ENCODE measurements around the gene OR10S1. TPM values are rescaled to one million over a fixed set of nuclear protein-coding genes. Genes with fewer than 3 reads are reported as not detected.

Gene OR10S1
- total RNA-seq (2022; extraction: Qiagen RNA extraction; ENCODE audit: low read depth), result not detected in 5 replicates

GRCh38 chr11:123977731-123978347 is at the start of gene OR10S1:
TSS of gene OR10S1 (minus strand) at chr11:123977781. CDS start at chr11:123977664, 117 bp downstream.

GRCh38 chr11:124026498-124026897 is 48.9 kb upstream of the OR10S1 start, which contains the start of gene OR10G8:
TSS of gene OR10G8 (plus strand) at chr11:124026798. CDS start at chr11:124029623, 2,825 bp downstream.

GRCh38 chr11:124012697-124013096 is 35.1 kb upstream of the OR10S1 start, which contains the start of gene OR10G4:
TSS of gene OR10G4 (plus strand) at chr11:124012997. CDS start at chr11:124015575, 2,578 bp downstream.

GRCh38 chr11:123995119-123995518 is 17.5 kb upstream of the OR10S1 start, which contains the start of gene OR10G6:
TSS of gene OR10G6 (minus strand) at chr11:123995161. CDS start at chr11:123995161, 0 bp downstream.

GRCh38 chr11:123943738-123944137 is 33.8 kb downstream of the OR10S1 start, which contains the start of gene OR6T1:
TSS of gene OR6T1 (minus strand) at chr11:123943838. CDS start at chr11:123943838, 0 bp downstream.

GRCh38 chr11:123939317-123939716 is 38.3 kb downstream of the OR10S1 start, which contains the start of gene OR4D5:
TSS of gene OR4D5 (plus strand) at chr11:123939617. CDS start at chr11:123939617, 0 bp downstream.

Other genes starting within 250 kb of the OR10S1 start
- gene ZNF202, start 236.1 kb downstream of the OR10S1 start, total RNA-seq (2022; extraction: Qiagen RNA extraction; ENCODE audit: low read depth), result 8.9 to 11.1 TPM (median 9.5 TPM) in 5 replicates
- gene OR6X1, start 223.3 kb downstream of the OR10S1 start, total RNA-seq (2022; extraction: Qiagen RNA extraction; ENCODE audit: low read depth), result not detected in 5 replicates
- not detected in 5 replicates for gene OR6M1, start 171.4 kb downstream of the OR10S1 start, total RNA-seq (2022; extraction: Qiagen RNA extraction; ENCODE audit: low read depth)
- gene TMEM225, start 92.1 kb downstream of the OR10S1 start, total RNA-seq (2022; extraction: Qiagen RNA extraction; ENCODE audit: low read depth), result not detected in 5 replicates
- not detected in 5 replicates for gene OR8D4, start 75.6 kb downstream of the OR10S1 start, total RNA-seq (2022; extraction: Qiagen RNA extraction; ENCODE audit: low read depth)
- gene OR4D5, start 38.2 kb downstream of the OR10S1 start, total RNA-seq (2022; extraction: Qiagen RNA extraction; ENCODE audit: low read depth), result not detected in 5 replicates
- gene OR6T1, start 33.9 kb downstream of the OR10S1 start, total RNA-seq (2022; extraction: Qiagen RNA extraction; ENCODE audit: low read depth), result not detected in 5 replicates
- not detected in 5 replicates for gene OR10G6, start 17.4 kb upstream of the OR10S1 start, total RNA-seq (2022; extraction: Qiagen RNA extraction; ENCODE audit: low read depth)
- gene OR10G4, start 35.2 kb upstream of the OR10S1 start, total RNA-seq (2022; extraction: Qiagen RNA extraction; ENCODE audit: low read depth), result not detected in 5 replicates
- gene OR10G9, start 45.2 kb upstream of the OR10S1 start, total RNA-seq (2022; extraction: Qiagen RNA extraction; ENCODE audit: low read depth), result not detected in 5 replicates
- gene OR10G8, start 49.0 kb upstream of the OR10S1 start, total RNA-seq (2022; extraction: Qiagen RNA extraction; ENCODE audit: low read depth), result not detected in 5 replicates
- gene OR10G7, start 63.5 kb upstream of the OR10S1 start, total RNA-seq (2022; extraction: Qiagen RNA extraction; ENCODE audit: low read depth), result not detected in 5 replicates
- 0.22 to 0.37 TPM (median 0.30 TPM) in 5 replicates for gene VWA5A, start 137.7 kb upstream of the OR10S1 start, total RNA-seq (2022; extraction: Qiagen RNA extraction; ENCODE audit: low read depth)
- gene OR10D3, start 205.6 kb upstream of the OR10S1 start, total RNA-seq (2022; extraction: Qiagen RNA extraction; ENCODE audit: low read depth), result not detected in 5 replicates